ENCODE results near the gene NECTIN2.
"Not testable (repeated sequence)": the region's sequence is repeated elsewhere in the genome, so short reads cannot be mapped to it uniquely, and the experiment has no call there.

The NECTIN2 gene

DNA sequence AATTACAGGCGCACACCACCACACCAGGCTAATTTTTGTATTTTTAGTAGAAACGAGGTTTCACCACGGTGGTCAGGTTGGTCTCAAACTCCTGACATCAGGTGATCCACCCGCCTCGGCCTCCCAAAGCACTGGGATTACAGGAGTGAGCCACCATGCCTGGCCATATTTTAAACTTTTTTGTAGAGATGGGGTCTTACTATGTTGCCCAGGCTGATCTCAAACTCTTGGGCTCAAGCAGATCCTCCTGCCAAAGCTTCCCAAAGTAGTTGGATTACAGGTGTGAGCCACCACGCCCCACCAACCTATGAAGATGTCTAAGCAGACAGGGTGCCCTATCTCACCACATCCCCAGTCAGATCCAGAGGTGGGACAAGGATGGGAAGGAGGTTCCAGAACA is 65.8 kb downstream of the NECTIN2 start:
- DNase-seq = not testable (repeated sequence)

DNA sequence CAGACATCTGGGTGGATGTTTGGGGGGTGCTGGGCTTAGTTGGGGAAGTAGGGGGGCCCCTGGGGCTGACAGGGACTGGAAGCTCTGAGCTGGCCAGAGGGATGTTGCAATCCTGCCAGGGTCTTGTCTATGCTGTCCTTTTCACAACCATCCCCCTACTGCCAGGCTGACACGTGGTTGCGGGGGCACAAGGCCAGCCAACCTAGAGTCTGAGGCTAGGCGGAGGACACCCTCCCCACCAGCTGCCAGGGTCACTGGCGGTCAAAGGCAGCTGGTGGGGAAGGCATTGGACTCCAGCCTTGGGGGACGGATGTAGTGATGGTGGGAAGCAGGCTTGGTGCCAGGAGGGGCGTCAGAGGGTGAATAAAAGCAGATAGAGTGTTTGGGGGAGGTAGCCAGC is 66.8 kb downstream of the NECTIN2 start:
- no peak for DNase-seq

GRCh38 chr19:44913512-44914432 is 67.7 kb downstream of the NECTIN2 start:
- DNase-seq = not testable (repeated sequence)

DNA sequence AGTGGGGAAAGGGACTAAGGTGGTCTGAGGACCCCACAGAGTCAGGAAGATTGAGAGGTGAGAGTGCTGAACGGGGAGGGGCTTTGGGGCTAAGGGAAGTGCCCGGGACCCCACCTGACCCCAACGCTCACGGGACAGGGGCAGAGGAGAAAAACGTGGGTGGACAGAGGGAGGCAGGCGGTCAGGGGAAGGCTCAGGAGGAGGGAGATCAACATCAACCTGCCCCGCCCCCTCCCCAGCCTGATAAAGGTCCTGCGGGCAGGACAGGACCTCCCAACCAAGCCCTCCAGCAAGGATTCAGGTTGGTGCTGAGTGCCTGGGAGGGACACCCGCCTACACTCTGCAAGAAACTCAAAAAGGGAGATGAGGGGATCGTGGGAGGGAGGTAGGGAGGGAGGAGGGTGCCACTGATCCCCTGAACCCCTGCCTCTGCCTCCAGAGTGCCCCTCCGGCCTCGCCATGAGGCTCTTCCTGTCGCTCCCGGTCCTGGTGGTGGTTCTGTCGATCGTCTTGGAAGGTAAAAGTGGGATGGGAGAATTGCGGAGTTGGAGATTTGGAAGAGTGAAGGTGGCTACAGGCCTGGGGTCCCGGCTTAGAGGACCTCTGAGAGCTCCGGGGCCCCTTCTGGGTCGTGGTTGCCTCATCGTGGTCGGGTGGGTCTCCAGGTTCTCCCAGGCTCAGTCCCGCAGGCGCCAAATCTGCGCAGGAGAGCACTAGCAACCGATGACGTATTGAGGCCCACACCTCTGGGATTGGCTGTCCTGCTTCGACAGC is 68.5 kb downstream of the NECTIN2 start, which contains the start of gene APOC1:
Gene APOC1, plus strand, starts transcription at position 176 of the 774 bp plus-strand sequence. Its CDS starts 284 bp downstream, at position 460.
- peak; percentile 34 for DNase-seq

- DNase-seq = no peak
These were observed 78.2 kb downstream of the NECTIN2 start for GRCh38 chr19:44924243-44924725.

GRCh38 chr19:44925114-44925891 is 79.2 kb downstream of the NECTIN2 start:
- peak; percentile 10 for DNase-seq

DNA sequence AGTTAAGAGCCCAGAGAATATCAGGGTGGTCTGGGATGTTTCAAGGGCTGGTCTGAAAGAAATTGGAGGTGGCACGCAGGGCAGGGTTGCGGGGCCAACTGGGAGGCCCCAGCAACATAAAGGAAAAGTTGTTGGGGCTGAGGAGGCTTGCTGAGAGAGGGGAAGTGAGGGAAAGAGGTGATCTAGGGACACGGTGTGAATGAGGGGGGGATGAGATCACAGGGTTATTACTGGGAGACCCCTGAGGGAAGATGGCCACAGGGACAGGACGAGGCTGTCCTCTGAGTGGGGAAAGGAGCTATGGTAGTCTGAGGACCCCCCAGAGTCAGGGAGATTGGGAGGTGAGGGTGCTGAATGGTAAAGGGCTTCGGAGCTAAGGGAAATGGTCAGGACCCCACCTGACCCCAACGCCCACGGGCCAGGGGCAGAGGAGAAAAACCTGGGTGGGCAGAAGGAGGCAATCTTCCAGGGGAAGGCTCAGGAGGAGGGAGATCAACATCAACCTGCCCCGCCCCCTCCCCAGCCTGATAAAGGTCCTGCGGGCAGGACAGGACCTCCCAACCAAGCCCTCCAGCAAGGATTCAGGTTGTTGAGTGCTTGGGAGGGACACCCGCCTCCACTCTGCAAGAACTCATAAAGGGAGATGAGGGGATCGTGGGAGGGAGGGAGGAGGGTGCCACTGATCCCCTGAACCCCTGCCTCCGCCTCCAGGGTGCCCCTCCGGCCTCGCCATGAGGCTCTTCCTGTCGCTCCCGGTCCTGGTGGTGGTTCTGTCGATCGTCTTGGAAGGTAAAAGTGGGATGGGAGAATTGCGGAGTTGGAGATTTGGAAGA is 80.4 kb downstream of the NECTIN2 start:
- DNase-seq = not testable (repeated sequence)

GRCh38 chr19:44927746-44928145 is 81.6 kb downstream of the NECTIN2 start:
- DNase-seq = no peak

DNA sequence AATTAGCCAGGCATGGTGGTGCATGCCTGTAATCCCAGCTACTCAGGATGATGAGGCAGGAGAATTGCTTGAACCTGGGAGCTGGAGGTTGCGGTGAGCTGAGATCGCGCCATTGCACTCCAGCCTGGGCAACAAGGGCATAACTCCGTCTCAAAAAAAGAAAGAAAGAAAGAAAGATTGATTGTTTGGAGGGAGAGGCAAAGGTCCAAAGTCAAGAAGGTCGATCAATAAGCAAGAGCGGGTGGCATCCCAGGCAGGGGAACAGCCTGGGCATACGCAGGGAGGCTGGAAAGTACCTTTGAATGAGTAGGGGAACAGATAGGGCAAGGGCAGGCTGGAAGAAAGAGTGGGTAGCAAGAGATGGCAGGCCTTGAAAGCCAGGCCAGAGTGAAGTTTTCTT is 84.0 kb downstream of the NECTIN2 start:
- DNase-seq = no peak

GRCh38 chr19:44931541-44931940 is 85.4 kb downstream of the NECTIN2 start:
- no peak for DNase-seq

All from KG1 (cell line).